Measurements from ENCODE around the gene RBMS1. TPM values are rescaled to one million over a fixed set of nuclear protein-coding genes. Genes with fewer than 3 reads are reported as not detected.

RBMS1 gene
- total RNA-seq, 4 donors from 2014 or later, result 133 to 180 (median 139) TPM

DNA sequence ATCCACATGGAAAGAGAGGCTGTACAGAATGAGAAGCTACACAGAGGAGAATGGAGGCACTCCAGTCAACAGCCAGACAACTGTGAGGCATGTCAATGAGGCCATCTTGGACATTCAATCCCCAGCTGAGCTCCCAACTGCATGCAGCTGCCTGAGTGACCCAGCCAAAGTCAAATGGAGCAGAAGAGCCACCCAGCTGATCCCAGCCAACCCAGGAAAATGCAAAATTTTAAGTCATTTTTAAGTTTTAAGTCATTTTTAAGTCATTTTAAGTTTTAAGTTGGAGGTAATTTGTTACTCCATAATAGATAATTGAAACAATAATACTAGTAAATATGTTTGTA lies 63.6 kb downstream of the RBMS1 start:
- DNase-seq (ENCODE audit: low spot score), result no peak
- TF ChIP-seq, protein P1, sequence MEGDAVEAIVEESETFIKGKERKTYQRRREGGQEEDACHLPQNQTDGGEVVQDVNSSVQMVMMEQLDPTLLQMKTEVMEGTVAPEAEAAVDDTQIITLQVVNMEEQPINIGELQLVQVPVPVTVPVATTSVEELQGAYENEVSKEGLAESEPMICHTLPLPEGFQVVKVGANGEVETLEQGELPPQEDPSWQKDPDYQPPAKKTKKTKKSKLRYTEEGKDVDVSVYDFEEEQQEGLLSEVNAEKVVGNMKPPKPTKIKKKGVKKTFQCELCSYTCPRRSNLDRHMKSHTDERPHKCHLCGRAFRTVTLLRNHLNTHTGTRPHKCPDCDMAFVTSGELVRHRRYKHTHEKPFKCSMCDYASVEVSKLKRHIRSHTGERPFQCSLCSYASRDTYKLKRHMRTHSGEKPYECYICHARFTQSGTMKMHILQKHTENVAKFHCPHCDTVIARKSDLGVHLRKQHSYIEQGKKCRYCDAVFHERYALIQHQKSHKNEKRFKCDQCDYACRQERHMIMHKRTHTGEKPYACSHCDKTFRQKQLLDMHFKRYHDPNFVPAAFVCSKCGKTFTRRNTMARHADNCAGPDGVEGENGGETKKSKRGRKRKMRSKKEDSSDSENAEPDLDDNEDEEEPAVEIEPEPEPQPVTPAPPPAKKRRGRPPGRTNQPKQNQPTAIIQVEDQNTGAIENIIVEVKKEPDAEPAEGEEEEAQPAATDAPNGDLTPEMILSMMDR (IDR thresholded peaks at IDR 0.05), result no peak
- no peak for ATAC-seq (ENCODE audit: low FRiP score)

DNA sequence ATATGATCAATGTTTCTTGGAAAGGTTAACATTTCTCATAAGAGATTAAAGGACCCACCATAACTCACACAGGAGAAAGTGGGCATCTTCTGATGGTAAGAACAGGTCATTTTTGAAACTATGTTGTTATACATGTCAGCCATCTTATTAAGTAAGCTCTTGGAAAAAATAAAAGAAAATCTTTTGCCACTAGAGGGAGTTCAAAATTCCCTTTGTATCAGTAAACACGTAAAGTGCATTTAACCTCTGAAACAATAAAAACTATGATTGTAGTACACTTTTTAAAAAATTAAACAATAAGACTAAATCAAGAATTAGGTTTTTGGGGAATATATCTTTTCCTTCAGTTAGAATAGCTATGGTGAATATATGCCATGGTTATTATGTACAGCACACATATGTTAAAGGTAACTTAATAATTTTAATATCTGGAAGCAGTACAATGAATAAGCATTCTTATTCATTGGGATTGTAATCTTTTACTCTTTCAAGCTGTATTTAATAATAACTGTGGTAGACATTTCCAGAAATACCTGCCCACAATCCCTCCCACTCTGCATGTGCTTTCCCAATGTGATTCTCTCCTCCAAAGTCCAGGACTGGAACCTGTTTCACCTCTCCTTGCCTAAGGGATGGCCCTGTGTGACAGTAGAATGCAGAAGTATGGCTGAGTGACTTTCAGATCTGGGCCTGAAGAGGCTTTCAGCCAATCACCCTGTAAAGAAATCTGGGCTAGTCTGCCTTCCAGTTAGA lies 64.2 kb downstream of the RBMS1 start:
- TF ChIP-seq, protein P1 (IDR thresholded peaks at IDR 0.05), result no peak
- DNase-seq (ENCODE audit: low spot score) (no peak), ATAC-seq (ENCODE audit: low FRiP score) (no peak)

DNA sequence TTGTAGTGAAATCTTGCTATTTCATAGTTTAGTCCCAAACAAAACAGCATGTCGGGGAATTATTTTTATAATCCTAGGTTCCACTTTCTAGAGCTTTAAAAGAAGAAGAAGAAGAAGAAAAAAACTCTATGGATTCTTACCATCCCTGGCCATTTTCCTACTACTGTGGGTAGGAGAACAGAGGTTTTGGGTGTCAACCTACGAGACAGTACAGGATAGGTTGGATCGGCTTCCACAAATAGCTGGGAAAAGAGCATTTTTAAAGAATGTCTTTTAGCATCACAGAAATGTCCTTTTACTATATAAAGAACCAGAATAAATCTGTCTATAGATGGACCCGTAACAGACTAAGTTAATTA lies 65.2 kb downstream of the RBMS1 start:
- ATAC-seq (ENCODE audit: low FRiP score), result no peak
- TF ChIP-seq, protein P1 (IDR thresholded peaks at IDR 0.05), result no peak
- no peak for DNase-seq (ENCODE audit: low spot score)

DNA sequence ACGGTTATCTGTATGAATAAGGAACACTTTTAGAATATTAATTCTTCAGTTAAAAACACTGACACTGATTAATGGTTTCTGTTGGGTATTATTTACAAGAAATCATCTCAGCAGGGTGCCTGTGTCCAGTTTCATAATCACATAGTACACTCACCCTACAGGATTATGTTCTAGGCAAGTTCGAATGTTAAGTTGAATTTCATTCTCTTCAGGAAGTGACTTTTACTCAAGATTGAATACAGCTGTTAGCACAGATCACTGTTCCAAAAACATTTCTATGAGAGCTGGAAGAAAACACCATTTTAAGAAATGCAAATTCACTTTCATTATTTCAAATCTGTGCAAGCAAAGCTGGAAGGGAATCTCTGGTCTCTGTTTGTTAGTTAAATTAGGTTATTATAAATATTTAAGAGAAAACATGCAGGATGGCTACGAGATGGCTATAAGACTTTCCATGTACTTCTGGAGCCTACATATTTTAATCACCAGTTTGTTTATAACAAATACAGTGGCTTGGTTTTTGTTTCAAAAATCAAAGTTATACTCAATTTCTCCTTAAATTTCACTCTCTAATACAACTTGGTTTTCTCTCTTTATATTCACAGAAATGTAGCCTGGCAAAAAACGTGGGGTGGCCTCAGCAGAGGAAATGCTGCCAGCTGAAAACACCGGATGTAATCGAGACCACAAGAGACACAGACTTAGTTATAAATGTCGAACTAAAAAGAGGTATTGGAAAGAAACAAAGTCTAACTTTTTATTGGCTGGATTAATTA lies 65.8 kb downstream of the RBMS1 start:
- DNase-seq (ENCODE audit: low spot score), result no peak
- ATAC-seq (ENCODE audit: low FRiP score), result no peak
- TF ChIP-seq, protein P1 (IDR thresholded peaks at IDR 0.05), result no peak

DNA sequence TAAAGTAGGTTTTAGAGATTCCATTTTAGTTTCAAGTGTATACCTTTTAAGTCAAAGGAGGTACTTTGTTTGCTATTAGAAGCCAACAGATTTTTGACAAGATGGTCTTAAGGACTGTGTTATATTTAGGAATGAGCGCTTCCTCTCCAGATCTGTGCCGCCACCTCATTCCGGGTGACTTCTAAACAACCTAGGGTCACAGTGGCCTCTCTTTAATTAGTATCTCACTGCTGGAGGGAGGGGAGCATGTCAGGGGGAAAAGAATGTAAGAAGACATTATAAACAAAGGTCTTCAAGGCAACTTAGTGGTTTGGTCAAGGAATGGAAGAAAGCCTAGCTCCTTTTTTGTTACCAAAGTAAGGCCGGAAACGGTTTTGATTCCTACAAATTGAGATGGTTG lies 67.0 kb downstream of the RBMS1 start:
- TF ChIP-seq, protein P1 (IDR thresholded peaks at IDR 0.05), result no peak
- ATAC-seq (ENCODE audit: low FRiP score) (no peak), DNase-seq (ENCODE audit: low spot score) (no peak)

DNA sequence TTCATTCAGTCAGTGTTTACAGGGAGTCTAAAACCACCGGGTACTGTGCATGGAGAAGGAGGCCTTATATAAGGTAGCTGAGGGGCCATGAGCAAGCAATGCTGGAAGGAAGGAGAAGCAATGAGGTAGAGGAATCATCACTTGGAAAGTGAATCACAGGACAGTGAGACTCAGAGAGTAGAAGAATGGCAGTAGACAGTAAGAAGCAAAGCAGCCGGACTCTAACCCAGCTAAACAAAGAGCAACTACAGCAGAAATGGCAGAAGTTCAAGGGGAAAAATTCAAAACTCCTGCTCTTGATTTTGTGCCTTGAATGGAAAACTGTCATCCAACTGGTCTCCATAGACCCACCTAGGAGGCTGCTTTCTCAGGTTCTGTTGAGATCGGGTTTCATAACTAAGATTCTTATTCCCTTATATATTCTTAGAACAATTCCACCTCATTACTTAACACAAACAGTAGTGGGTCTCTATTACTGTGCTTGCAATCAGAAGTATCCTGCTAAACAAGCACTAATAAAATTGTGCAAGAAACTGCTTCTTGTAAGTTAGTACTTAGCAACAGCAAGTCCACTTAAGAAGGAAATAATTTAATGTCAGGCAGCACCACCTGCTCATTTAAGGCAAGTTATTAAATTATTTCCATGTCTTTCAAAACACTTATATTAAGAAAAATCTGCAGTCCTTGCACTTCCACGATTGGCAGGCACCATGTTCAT lies 68.0 kb downstream of the RBMS1 start:
- ATAC-seq (ENCODE audit: low FRiP score), result peak; percentile 63
- TF ChIP-seq, protein P1 (IDR thresholded peaks at IDR 0.05), result no peak
- DNase-seq (ENCODE audit: low spot score), result no peak

Measured in omental fat pad (tissue), 4 donors.